ENCODE results near the gene RAB11A.

The RAB11A gene

DNA sequence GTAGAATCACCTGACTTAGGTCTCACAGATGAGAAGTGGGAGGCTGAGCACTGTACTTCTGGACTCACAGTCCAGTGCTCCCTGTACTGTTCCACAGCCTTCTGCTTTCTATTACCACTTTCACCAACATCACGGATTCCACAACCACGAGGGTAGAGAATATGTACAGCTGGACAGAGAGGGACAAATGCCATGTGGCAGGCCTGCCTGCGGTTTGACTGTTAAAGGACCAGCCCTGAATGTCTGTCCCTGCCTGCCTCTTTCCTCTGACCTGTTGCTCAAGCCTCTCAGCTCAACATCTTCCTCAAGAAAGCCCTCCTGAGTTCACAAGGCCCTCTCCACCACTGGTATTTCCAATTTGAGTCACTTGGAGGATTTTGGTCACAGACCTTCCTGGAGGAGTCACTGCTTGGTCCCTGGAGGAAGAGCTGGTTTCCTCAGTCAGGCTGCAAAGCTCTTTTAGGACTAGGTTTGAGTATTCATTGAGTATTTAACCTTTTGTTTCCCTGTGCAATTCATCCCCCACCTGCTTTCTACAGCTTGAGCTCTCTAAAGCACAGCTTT, 49.1 kb downstream of the RAB11A start:
- no peak overlapping the region for H3K27ac ChIP-seq
- TF ChIP-seq, protein P1, sequence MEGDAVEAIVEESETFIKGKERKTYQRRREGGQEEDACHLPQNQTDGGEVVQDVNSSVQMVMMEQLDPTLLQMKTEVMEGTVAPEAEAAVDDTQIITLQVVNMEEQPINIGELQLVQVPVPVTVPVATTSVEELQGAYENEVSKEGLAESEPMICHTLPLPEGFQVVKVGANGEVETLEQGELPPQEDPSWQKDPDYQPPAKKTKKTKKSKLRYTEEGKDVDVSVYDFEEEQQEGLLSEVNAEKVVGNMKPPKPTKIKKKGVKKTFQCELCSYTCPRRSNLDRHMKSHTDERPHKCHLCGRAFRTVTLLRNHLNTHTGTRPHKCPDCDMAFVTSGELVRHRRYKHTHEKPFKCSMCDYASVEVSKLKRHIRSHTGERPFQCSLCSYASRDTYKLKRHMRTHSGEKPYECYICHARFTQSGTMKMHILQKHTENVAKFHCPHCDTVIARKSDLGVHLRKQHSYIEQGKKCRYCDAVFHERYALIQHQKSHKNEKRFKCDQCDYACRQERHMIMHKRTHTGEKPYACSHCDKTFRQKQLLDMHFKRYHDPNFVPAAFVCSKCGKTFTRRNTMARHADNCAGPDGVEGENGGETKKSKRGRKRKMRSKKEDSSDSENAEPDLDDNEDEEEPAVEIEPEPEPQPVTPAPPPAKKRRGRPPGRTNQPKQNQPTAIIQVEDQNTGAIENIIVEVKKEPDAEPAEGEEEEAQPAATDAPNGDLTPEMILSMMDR (conservative IDR thresholded peaks at IDR 0.05) = no peak

- TF ChIP-seq, protein P1 (conservative IDR thresholded peaks at IDR 0.05) = no peak
- H3K27ac ChIP-seq = no peak overlapping the region
Observed at GRCh38 chr15:65918945-65919344, 49.7 kb downstream of the RAB11A start.

GRCh38 chr15:65919353-65919752, 50.1 kb downstream of the RAB11A start:
- TF ChIP-seq, protein P1 (conservative IDR thresholded peaks at IDR 0.05) = no peak
- H3K27ac ChIP-seq = no peak overlapping the region

DNA sequence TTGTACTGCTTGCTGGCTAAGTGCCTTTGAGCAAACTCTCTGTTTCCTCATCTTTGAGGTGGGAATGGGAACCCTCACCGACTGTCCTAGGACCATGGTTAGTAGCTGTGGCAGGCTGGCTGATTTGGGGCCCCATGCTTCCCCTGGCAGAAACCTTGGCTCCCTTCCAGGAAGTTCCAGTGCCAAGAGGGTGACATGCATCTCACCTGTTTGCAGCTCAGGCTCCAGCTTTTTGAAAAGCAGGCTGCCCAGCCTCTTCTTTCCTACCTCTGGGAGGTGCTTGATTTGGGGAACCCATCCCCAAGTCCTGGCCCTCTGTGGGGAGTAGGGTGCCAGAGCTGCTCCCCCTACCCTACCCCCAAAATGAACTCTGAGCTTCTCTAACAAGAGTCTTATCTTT, 50.8 kb downstream of the RAB11A start:
- TF ChIP-seq, protein P1 (conservative IDR thresholded peaks at IDR 0.05) = no peak
- no peak overlapping the region for H3K27ac ChIP-seq

- H3K27ac ChIP-seq = no peak overlapping the region
- TF ChIP-seq, protein P1 (conservative IDR thresholded peaks at IDR 0.05) = no peak
Observed at GRCh38 chr15:65920825-65921309, 51.6 kb downstream of the RAB11A start.

GRCh38 chr15:65921780-65922179, 52.5 kb downstream of the RAB11A start:
- TF ChIP-seq, protein P1 (conservative IDR thresholded peaks at IDR 0.05) = no peak
- H3K27ac ChIP-seq = no peak overlapping the region

- TF ChIP-seq, protein P1 (conservative IDR thresholded peaks at IDR 0.05) = no peak
- no peak overlapping the region for H3K27ac ChIP-seq
Observed at GRCh38 chr15:65922621-65923020, 53.3 kb downstream of the RAB11A start.
